NCI-H2081 treated with DMSO at 0.1 percent for 48 hours (cell line): Measurements from ENCODE around the gene CHRNA7.

Experiments
- DNase-seq: peaks from one replicate; lab custom pipeline; 2025; lab: John Stamatoyannopoulos, UW

Gene CHRNA7

DNA sequence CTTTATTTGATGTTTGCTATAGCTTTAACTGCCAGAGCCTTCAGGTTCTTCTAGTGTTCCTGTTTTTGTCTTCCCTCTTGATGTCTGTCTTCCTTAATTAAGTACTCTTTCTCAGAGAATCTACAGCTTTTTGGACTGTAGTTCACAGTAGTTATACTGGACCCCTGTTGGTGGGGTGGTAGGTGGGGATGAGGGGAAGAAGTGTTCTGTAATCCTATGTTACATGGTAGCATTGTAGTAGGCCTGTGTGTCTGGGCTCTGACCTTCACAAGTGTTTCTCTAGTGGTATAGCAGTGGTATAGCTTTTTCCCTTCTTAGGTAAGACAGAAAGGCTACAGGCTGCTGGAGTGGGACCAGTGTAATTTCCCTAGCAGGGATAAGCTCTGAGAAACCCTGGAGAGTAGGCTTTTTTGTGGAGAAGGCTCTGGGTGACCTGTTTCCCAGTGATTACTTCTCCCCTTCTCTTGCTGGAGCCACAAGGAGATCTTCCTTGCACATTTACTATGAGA lies 59.6 kb downstream of the CHRNA7 start:
- no peak for DNase-seq

DNA sequence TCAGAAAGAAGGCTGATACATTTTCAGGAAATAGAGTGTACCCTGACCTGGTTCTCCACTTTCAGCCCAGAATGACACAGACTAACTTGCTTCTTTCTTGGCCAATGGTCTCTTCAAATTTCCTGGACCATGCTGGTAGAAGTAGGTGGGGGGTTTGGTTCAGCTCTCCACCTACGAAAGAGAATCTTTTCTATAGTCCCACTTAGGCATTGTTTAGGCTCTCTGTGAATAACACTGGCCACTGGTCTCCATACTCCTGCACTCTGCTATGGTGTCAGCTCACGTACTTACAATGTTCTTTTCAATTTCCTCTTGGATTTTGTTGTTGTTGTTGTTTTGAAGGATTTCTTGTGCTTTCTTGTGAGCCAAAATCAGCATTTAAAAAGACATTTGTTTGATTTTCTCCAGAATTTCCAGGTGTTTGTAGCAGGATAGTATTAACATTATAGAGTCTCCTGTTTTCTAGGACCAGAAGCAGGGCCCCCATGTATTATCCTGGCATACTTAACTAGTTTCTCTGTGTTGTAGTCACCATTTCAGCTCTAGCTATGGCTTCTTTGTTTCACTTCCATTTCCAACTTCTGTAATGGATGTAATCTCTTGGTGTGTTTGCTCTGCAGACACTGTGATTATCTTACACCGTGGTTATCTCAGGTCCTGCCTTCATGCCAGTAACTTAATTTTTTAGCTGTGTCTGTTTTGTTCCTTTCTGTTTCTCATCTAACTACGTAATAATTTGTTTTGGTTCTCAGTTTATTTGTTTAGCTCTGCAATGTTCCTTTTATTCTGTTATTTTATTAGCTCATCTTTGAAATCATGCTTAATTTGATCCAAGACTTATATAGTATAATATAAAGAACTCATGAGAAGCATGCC lies 61.4 kb downstream of the CHRNA7 start:
- no peak for DNase-seq

DNA sequence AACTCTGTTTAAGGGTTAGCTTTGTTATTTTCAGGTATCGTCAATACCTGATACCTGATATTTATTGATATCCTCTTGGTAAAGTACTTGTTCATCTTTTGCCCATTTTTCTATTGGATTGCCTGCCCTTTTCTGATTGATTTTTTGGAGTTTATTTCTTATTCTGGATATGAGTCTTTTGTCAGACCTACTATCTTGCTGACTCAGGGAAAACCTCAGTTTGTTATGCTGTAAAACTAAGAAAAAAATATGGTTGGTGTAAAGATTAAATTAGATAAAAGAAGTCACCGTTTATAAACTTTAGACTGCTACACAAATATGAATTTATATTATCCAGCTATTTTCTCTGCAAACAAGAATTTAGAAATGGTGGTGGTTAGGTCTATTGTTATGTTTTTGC lies 65.9 kb downstream of the CHRNA7 start:
- no peak for DNase-seq

DNA sequence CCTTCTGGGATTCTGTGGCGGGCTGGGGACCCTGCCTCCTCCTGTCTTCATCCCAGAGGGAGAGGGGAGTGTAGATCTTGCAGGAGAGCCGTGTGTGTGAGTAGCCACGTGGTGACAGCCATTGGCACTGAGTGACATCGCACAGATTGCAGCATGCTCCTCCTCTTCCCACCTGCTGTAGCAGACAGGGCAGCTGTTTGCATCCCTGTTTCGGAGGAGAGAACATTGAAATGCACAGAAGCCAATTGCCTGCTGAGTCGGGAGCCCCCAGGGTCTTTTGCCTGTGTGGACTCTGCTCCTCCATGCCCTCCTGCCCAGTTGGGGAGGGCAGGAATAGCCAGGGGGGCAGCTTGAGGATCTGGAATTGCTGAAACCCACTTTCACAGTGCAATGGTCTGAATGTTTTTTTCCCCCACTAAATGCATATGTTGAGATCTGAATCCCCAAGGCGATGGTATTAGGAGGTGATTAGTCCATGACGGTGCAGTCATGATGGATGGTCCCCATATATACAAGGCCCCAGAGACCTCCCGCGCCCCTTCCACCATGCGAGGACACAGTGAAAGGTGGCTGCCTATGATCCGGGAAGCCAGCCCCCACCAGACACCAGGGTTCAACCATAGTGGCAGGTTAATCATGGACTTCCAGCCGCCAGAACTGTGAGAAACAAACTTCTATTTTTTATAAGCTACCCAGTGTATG lies 66.8 kb downstream of the CHRNA7 start:
- DNase-seq, result no peak

DNA sequence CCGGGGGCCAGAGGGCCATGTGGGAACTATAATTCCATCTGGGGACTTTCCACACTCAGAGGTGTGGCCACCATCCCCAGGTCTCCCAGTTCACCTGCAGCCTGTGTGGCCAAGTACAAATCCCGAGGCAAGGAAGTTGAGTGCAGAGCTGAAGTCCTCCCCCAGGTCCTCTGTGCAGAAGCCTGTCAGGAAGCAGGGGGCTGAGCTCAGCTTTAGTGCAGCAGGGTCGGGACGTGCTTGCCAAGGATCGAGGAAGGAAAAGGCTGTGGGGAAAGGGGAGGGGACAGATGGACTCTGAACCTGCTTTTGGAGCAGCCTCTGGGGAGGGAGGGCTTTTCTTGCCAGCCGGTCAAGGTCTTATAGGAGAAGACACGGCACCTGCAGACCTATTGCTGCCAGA lies 67.7 kb downstream of the CHRNA7 start:
- no peak for DNase-seq

DNA sequence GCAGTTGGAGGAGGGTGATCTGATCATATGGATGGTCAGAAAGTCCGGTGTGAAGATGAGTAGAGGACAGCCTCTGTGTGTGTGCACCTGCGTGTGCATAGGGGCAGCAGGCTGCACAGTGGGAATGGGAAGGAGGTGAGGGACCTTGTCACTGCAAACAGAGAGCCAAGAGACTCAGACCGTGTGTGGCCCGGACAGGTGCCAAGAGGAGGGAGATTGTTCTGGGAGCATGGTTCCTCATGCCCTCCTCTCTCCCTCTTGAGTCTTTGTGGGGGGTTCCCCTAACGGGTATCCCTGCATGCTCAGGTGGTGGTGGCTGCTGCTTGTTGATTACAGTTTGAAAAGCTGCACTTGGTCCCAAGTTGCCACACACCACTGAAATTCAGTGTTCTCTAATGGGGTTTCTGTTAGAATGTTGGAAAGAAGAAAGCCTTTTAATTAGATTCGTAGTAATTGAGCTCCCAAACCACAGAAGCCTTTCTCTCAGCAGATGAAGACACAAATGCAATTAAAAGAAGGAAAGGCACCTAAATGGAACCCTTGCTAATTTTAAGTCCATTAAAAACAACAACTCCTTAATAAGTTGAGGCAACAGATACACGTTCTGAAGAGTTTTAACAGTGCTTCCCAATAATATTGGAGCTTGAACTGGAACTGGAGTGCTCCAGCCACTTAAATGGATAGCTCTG lies 68.9 kb downstream of the CHRNA7 start:
- no peak for DNase-seq

DNA sequence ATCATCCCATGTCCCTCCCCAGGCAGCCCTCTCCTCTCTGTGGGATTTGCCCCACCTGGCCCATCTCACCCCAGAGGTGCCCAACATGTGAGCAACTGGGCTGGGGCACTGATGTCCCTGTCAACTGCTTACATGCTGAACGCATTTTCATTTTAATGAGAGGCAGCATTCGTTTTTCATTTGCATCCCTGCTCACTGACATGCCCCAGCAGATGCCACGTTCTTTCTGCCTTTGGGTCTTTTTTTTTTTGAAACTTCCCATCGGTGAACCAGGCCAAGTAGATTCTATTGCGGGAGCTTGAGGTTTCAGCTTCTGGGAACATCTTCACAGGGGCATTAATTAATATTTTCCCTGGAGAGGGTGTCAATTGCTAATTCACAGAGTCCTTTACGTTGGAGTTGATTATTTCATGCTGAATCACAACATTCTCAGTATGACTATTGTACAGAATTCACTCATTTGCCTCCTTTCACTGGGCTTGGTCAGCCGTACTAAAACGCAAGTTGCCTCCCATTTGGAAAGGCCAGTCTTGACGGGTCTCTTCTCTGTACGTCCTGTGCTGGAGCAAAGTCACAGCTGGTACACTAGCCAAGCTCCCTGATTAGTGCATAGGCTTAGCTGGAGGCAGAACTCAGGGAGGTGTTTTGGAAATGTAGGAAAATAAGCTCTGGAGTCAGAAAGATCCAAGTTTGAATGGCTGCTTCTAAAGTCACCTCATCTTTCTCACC lies 69.8 kb downstream of the CHRNA7 start:
- DNase-seq, result no peak

DNA sequence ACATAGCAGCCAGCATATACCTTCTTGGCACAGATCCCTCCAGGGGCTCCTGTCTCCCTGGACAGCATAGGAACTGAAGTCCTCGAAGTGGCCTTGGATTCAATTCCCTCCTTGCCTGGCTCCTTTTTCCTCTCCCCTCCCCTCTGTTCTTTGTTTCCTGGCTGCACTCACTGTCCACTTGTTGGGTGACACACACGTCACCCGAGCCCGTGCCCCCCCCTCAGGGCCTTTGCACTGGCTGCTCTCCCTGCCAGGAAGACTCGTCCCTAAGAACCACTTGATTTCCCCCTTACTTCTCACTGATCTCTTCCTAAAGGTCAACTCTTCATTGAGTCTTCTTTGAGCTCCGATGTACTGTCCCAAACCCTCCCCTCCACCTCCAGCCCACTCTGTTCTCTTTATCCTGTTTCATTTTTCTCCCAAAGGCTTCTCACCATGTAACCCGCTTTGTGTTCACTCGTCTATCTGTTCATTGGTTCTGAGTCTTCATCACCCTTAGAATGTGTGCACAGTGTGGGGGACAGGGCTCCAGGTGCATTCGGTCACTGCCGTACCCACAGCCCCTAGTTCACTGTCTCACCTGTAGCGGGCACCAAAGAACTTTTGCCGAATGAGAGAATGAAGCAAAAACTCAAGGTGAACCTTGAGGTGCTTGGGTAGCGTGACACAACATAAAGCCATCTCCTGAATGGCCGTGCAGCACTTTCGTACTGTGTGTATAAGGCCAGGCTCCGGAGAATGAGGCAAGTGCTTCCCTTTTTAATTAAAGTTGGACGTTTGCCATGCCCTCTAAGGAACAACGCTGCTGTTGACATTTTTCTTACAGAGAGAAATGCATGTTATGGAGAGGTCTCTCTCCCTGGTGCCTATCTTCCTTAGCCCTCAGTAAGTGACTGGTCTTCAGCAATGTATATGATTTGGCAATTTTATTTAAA lies 74.0 kb downstream of the CHRNA7 start:
- no peak for DNase-seq

DNA sequence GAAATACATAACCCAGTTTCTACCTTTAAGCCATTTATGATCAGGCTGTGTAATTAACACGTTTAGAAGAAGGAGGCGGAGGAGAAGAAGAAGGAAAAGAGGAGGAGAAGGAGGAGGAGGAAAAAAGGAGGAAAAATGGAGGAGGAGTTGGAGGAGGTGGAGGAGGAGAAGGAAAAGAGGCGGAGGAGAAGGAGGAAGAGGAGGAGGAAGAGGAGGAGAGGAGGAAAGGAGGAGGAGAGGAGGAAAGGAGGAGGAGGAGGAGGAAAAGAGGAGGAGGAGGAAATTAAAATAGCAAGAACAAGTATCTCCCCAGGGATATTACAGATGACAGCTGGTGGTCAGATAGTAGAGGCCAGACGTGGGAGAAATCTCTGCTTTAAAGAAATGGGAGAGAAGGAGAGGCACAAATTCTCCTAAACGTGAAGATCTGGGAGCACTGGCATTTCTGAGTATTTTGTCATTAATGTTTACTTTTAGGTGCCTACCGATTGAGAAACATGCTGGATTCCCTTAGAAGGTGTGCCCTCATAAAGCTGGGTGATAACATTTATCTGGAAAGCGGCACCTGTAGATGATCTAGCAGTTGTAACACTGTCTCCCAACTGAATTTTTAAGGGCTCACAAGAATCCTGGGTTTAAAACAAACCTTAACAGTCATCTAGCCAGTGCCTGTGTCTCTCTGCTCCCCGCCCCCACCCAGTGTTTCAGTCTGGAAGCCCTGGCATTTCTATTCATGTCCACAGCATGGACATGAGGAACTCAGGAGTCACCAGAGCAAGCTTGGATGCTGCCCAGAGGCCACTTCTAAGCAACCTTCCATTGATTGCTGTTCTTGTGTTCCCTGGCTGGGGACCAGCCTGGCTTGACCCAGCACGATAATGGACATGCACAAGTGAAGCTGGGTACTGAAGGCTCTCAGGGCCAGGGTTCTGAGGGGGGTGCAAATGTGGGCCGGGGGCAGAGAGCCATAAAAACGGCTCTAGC lies 75.2 kb downstream of the CHRNA7 start:
- no peak for DNase-seq

DNA sequence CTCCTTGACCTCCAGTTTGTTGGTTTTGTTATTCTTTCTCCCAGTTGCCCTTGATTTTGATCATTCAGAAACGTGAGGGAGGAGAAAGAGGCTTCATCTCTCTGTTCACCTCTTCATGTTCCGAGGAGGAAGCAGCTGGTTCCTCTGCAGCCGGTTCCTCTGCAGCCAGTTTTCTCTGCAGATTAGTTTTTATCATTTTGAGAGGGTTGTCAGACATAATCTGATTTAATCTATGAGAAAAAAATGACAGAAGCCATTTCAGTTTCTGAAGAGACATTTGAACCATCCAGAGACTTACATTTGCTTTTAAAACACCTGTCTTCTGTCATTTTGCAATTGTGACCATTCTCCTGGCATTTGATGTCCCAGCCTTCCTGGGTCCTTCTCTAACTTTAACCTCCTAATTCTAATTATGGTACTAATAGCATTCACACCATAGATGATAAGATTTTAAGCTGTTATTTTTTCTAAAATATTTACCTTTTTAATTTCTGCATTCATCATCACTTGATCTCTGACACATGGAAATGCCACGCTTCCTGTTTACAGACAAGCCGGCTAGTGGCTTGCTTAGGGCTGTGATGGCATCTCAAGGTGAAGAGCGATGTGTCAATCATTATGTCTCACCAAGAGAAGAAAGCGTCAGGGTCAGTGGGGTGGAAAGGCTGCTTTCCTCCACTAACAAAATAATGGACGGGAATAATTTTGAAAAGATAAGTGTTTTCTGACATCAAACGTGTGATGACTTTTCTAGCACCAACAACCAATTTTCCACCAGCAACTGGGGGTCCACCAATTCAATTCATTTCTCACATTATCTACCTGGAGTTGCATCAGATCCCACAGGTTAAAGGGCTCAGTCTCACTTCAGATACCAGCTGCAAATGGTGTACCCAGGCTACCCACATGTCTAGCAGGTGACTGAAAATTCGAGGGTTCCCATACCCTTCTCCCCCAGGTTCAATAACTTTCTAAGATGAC lies 76.4 kb downstream of the CHRNA7 start:
- DNase-seq, result no peak

DNA sequence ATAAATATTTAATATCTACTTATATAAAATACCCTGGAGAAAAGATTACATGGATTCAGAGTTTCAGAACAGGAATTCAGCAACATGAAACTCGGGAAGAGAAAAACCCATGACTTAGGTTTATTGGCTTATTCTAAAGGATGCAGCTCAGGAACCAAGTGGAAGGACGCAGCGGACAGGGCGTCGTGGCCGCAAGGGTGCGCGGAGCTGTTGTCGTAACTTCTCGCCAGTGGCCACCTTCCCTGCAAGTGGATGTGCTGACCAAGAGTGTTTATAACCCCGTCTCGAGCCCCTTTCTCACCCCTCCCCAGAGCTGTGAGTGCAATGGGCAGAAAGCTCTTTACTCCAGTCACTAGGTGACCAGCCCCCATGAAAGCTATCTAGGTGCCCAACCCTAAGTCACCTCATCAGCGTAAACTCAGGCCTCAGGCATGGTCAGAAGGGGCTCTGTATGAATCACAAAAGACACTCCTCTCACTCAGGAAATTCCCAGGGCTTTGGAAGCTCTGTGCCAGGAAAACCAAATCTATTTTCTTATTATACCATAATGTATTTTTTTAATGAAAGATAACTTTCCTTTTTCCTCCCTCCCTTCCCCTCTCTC lies 77.3 kb downstream of the CHRNA7 start:
- DNase-seq, result no peak

DNA sequence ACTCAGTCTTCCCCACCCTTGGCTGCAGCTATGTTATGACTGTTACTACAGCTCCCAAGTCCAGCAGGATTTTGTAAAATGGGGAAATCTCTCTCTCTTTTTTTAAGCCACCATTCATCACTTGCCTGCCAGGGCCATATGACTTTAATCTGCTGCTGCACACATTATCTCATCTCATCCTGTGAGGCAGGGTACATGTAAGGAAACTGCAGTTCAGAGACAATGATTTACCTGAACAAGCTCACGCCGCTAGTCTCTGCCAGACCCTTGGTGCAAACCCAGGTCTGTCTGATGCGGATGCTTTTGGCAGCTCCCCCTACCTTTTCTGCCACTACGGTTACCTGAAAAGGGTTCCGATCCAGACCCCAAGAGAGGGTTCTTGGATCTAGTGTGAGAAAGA lies 78.3 kb downstream of the CHRNA7 start:
- no peak for DNase-seq

DNA sequence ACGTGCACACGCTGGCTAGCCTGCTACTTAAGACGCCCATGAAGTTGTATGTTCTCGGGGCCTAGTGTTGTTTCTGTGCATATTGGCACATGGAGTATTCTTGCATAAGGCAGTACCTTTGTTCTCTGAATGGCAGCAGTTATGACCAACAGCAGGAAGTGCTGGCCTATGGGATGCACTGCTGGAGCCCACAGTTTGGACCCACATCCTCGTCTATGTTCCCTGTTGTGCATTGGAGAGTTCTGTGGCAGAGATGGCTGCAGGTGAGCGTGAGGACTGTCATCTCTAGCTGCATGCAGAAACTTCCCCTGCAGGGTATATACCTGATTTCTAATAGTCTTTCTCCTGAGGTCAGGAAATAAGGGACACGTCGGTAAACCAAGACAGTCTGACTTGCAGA lies 81.8 kb downstream of the CHRNA7 start:
- no peak for DNase-seq

DNA sequence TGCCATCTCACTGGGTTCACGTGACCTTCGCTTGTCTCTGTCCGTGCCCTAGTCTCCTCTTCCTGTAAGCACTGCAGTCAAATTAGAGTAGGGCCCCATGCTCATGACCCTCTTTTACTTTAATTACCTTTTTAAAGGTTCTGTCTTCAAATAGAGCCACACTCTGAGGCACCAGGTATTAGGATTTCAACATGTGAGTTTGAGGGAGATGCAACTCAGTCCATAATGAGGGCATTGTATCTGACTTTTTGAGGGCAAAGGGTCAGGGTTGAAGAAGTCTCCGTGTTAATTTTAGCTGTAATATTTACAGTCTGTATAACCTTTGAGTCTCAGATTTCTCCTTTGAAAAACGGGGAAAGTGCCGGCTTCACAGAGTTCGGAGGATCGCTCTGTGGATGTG lies 82.9 kb downstream of the CHRNA7 start:
- no peak for DNase-seq

DNA sequence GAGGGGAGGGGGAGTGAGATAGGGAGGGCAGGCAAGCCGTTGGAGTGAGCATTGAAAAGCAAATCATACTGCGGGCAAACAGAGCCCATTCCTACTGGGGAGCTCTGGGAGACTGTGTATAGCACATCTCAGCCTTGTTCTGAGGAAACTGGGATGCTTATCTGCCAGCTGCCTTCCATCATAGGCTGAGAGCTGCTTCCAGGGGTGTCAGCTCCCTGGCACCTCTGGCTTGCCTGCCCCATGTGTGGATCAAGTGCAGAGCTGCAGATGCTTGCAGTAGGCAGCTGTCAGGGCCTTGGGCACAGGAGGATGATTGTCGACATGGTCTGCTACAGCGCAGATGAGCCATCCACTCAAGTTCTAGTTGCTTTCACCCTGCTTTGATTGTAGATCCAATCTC lies 86.8 kb downstream of the CHRNA7 start:
- DNase-seq, result no peak

DNA sequence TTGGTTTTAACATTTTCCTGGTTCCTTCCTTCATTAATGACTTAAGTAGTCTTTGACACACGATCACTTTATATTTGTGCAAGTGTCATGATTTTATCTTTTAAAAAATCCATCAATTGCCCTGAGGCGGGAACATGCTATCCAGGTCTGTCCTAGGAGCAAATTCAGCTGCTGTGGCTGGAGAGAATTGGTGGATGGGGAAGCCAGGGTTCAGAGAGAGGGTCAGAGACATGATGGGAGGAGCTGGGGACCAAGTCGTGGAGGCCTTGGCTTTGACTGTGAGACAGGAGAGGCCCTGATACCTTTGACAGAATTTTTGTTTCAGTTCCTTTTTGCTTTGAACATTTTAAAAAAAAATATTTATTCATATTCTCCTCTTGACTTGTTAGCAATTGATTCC lies 89.0 kb downstream of the CHRNA7 start:
- no peak for DNase-seq

DNA sequence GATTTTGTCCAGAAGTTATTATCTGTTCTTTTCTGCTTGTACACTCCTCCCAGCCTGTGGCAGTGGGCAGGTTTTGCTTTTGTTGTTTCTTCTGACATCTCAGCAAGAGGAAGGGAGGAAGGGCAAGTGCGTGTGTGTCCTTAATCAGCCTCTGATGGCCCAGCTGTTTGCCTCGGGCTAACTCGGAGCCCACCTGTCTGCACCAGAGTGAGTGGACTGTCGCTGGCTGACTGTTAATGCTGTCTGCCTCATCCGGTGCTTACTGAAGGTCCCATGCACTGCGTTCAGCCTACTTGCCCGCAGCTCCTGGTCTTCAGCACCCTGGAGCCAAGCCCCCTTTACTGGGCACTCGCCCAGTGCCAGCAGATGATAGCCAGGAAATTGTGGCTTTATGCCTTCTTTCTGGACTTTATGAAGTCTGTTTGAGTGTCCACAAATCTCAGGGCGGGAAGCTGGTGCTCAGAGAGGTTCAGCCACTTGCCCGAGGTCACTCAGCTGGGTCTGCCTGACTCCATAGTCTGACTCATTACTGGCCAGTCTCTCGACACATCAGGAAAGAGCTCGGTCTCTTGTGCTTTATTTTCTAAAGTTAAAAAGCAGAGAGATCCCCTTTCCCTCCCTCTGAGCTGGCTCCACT lies 89.5 kb downstream of the CHRNA7 start:
- DNase-seq, result no peak
